ENCODE data around the gene ATG7.
A peak's percentile ranks its signal among the peaks of the same experiment; 100 is the strongest.

ATG7 gene

GRCh38 chr3:11271986-11272904 lies at the start of gene ATG7:
TSS of gene ATG7 (plus strand) at chr3:11272397. CDS start at chr3:11298696, 26,299 bp downstream.
- peak within 1 kb of the TSS; percentile 91 for H3K4me3 ChIP-seq
- no peaks in the 10 kb centered on the region for H3K36me3 ChIP-seq (ENCODE audit: insufficient read depth, low read length)
- H3K9me3 ChIP-seq (ENCODE audit: low read depth, low read length) = no peaks in the 10 kb centered on the region
- 0 out of 2 replicates have a peak within 1 kb of the TSS, but pooled peaks have one; percentile 36 for H3K27ac ChIP-seq
- peak; percentile 72 for DNase-seq (ENCODE audit: low read depth, low spot score)
- peak within 1 kb of the TSS; percentile 88 for H3K9ac ChIP-seq (ENCODE audit: insufficient read length)
- TF ChIP-seq FOXP2 (optimal IDR thresholded peaks at IDR 0.05; ENCODE audit: control extremely low read depth, extremely low read length, insufficient read depth) (no peak), POLR2AphosphoS5 (IDR thresholded peaks at IDR 0.05; ENCODE audit: borderline replicate concordance, low read depth, low read length) (peak; percentile 94)

- H3K27ac ChIP-seq = no peak overlapping the region
- TF ChIP-seq POLR2AphosphoS5 (IDR thresholded peaks at IDR 0.05; ENCODE audit: borderline replicate concordance, low read depth, low read length) = no peak
- TF ChIP-seq FOXP2 (optimal IDR thresholded peaks at IDR 0.05; ENCODE audit: control extremely low read depth, extremely low read length, insufficient read depth) = no peak
- TF ChIP-seq EZH2 (IDR thresholded peaks at IDR 0.05) = no peak
- no peak overlapping the region for H3K9ac ChIP-seq (ENCODE audit: insufficient read length)
- no peaks in the 10 kb centered on the region for H3K9me3 ChIP-seq (ENCODE audit: low read depth, low read length)
- no peaks in the 10 kb centered on the region for H3K36me3 ChIP-seq (ENCODE audit: insufficient read depth, low read length)
- H3K4me3 ChIP-seq = no peak overlapping the region
- DNase-seq (ENCODE audit: low read depth, low spot score) = no peak
Measured at GRCh38 chr3:11224010-11224409, 48.2 kb upstream of the ATG7 start.

GRCh38 chr3:11224870-11225229 lies 47.3 kb upstream of the ATG7 start:
- Histone ChIP-seq H3K4me3 (no peak overlapping the region), H3K9me3 (ENCODE audit: low read depth, low read length) (no peaks in the 10 kb centered on the region), H3K27ac (no peak overlapping the region), H3K36me3 (ENCODE audit: insufficient read depth, low read length) (no peaks in the 10 kb centered on the region), H3K9ac (ENCODE audit: insufficient read length) (no peak overlapping the region)
- TF ChIP-seq POLR2AphosphoS5 (IDR thresholded peaks at IDR 0.05; ENCODE audit: borderline replicate concordance, low read depth, low read length) (no peak), EZH2 (IDR thresholded peaks at IDR 0.05) (no peak)
- DNase-seq (ENCODE audit: low read depth, low spot score) = no peak

GRCh38 chr3:11226042-11226370 lies 46.2 kb upstream of the ATG7 start:
- no peaks in the 10 kb centered on the region for H3K9me3 ChIP-seq (ENCODE audit: low read depth, low read length)
- no peak for DNase-seq (ENCODE audit: low read depth, low spot score)
- TF ChIP-seq EZH2 (IDR thresholded peaks at IDR 0.05) = no peak
- no peak for TF ChIP-seq POLR2AphosphoS5 (IDR thresholded peaks at IDR 0.05; ENCODE audit: borderline replicate concordance, low read depth, low read length)
- no peak for TF ChIP-seq FOXP2 (optimal IDR thresholded peaks at IDR 0.05; ENCODE audit: control extremely low read depth, extremely low read length, insufficient read depth)
- no peaks in the 10 kb centered on the region for H3K36me3 ChIP-seq (ENCODE audit: insufficient read depth, low read length)
- H3K27ac ChIP-seq = no peak overlapping the region
- H3K9ac ChIP-seq (ENCODE audit: insufficient read length) = no peak overlapping the region
- no peak overlapping the region for H3K4me3 ChIP-seq

- H3K9me3 ChIP-seq (ENCODE audit: low read depth, low read length) = no peaks in the 10 kb centered on the region
- H3K36me3 ChIP-seq (ENCODE audit: insufficient read depth, low read length) = no peaks in the 10 kb centered on the region
- H3K4me3 ChIP-seq = no peak overlapping the region
- TF ChIP-seq EZH2 (IDR thresholded peaks at IDR 0.05) (no peak), POLR2AphosphoS5 (IDR thresholded peaks at IDR 0.05; ENCODE audit: borderline replicate concordance, low read depth, low read length) (no peak), FOXP2 (optimal IDR thresholded peaks at IDR 0.05; ENCODE audit: control extremely low read depth, extremely low read length, insufficient read depth) (no peak)
- no peak overlapping the region for H3K27ac ChIP-seq
- H3K9ac ChIP-seq (ENCODE audit: insufficient read length) = no peak overlapping the region
- no peak for DNase-seq (ENCODE audit: low read depth, low spot score)
Measured at GRCh38 chr3:11228041-11228440, 44.2 kb upstream of the ATG7 start.

GRCh38 chr3:11230125-11230524 lies 42.1 kb upstream of the ATG7 start:
- Histone ChIP-seq H3K4me3 (no peak overlapping the region), H3K9ac (ENCODE audit: insufficient read length) (no peak overlapping the region), H3K36me3 (ENCODE audit: insufficient read depth, low read length) (no peaks in the 10 kb centered on the region), H3K9me3 (ENCODE audit: low read depth, low read length) (no peaks in the 10 kb centered on the region), H3K27ac (no peak overlapping the region)
- DNase-seq (ENCODE audit: low read depth, low spot score) = no peak
- TF ChIP-seq EZH2 (IDR thresholded peaks at IDR 0.05) = no peak
- no peak for TF ChIP-seq POLR2AphosphoS5 (IDR thresholded peaks at IDR 0.05; ENCODE audit: borderline replicate concordance, low read depth, low read length)
- no peak for TF ChIP-seq FOXP2 (optimal IDR thresholded peaks at IDR 0.05; ENCODE audit: control extremely low read depth, extremely low read length, insufficient read depth)

- H3K36me3 ChIP-seq (ENCODE audit: insufficient read depth, low read length) = no peaks in the 10 kb centered on the region
- H3K9ac ChIP-seq (ENCODE audit: insufficient read length) = no peak overlapping the region
- TF ChIP-seq POLR2AphosphoS5 (IDR thresholded peaks at IDR 0.05; ENCODE audit: borderline replicate concordance, low read depth, low read length) (no peak), FOXP2 (optimal IDR thresholded peaks at IDR 0.05; ENCODE audit: control extremely low read depth, extremely low read length, insufficient read depth) (no peak), EZH2 (IDR thresholded peaks at IDR 0.05) (no peak)
- no peak for DNase-seq (ENCODE audit: low read depth, low spot score)
- no peak overlapping the region for H3K4me3 ChIP-seq
- no peaks in the 10 kb centered on the region for H3K9me3 ChIP-seq (ENCODE audit: low read depth, low read length)
- H3K27ac ChIP-seq = no peak overlapping the region
Measured at GRCh38 chr3:11230832-11231231, 41.4 kb upstream of the ATG7 start.

GRCh38 chr3:11235385-11235784 lies 36.8 kb upstream of the ATG7 start:
- no peak for DNase-seq (ENCODE audit: low read depth, low spot score)

More at GRCh38 chr3:11235385-11235784, 36.8 kb upstream of the ATG7 start:
- TF ChIP-seq POLR2AphosphoS5 (IDR thresholded peaks at IDR 0.05; ENCODE audit: borderline replicate concordance, low read depth, low read length) (no peak), EZH2 (IDR thresholded peaks at IDR 0.05) (no peak), FOXP2 (optimal IDR thresholded peaks at IDR 0.05; ENCODE audit: control extremely low read depth, extremely low read length, insufficient read depth) (no peak)
- H3K27ac ChIP-seq = no peak overlapping the region
- no peaks in the 10 kb centered on the region for H3K9me3 ChIP-seq (ENCODE audit: low read depth, low read length)
- H3K9ac ChIP-seq (ENCODE audit: insufficient read length) = no peak overlapping the region
- H3K4me3 ChIP-seq = no peak overlapping the region
- H3K36me3 ChIP-seq (ENCODE audit: insufficient read depth, low read length) = no peaks in the 10 kb centered on the region

All from SK-N-MC (cell line).